H1 (cell line): Measurements from ENCODE around the gene CDC42. TPM values are rescaled to one million over a fixed set of nuclear protein-coding genes. Genes with fewer than 3 reads are reported as not detected.

Experiments
- CTCF ChIA-PET: fragments of 300-600 bp; sonication (Branson Sonifier 250); formaldehyde crosslinking; loops from one replicate; lab custom pipeline; 2021; ENCODE audit not compliant: partially characterized antibody; lab: Charles Lee
- POLR2A ChIA-PET: fragments of 300-600 bp; sonication (Branson Sonifier 250); formaldehyde crosslinking; loops from one replicate; lab custom pipeline; 2021; ENCODE audit warnings: inconsistent platforms; ENCODE audit not compliant: partially characterized antibody; lab: Charles Lee
- DNase-seq, 2 experiments: peaks; one replicate each; pipeline versions ENCODE4 v3.0.0 to v3.0.0-alpha.2; 2010 to 2022; ENCODE audit warnings: low spot score in 2 of 2, low read depth in 1 of 2, mixed read lengths in 1 of 2
- FAIRE-seq: peaks from 2 replicates; lab custom pipeline; 2011; peaks lifted over from hg19 to GRCh38; lab: Jason Lieb, UNC
- H2AFZ ChIP-seq: 2 replicates; pipeline ENCODE4 v1.8.1; 2012; ENCODE audit warnings: low read length, inconsistent platforms
- H2AK5ac ChIP-seq: 2 replicates; pipeline ENCODE4 v1.6.1; 2013; ENCODE audit warnings: low read depth, low read length
- H2BK120ac ChIP-seq: replicated peaks from 2 replicates; pipeline ENCODE3; 2013; ENCODE audit warnings: low read depth, low read length, inconsistent platforms
- H2BK12ac ChIP-seq: 2 replicates; pipeline ENCODE4 v1.6.1; 2013; ENCODE audit warnings: low read depth, low read length
- H2BK15ac ChIP-seq: 2 replicates; pipeline ENCODE4 v1.6.1; 2013; ENCODE audit warnings: low read length
- H2BK20ac ChIP-seq: 2 replicates; pipeline ENCODE4 v1.6.1; 2013; ENCODE audit warnings: low read length
- H2BK5ac ChIP-seq: 2 replicates; pipeline ENCODE4 v1.6.1; 2013; ENCODE audit warnings: low read depth, low read length
- H3K14ac ChIP-seq: 2 replicates; pipeline ENCODE4 v1.6.1; 2013; ENCODE audit warnings: inconsistent platforms; ENCODE audit not compliant: insufficient read length
- H3K18ac ChIP-seq: 2 replicates; pipeline ENCODE4 v1.6.1; 2013; ENCODE audit warnings: low read length; ENCODE audit errors: extremely low read depth
- H3K23ac ChIP-seq: 2 replicates; pipeline ENCODE4 v1.6.1; 2013; ENCODE audit warnings: inconsistent platforms; ENCODE audit not compliant: insufficient read length
- H3K23me2 ChIP-seq: 2 replicates; pipeline ENCODE4 v1.6.1; 2013; ENCODE audit warnings: low read depth, low read length
- H3K27ac ChIP-seq: 2 replicates; pipeline ENCODE4 v1.6.1; 2011; ENCODE audit warnings: low read depth, low read length, inconsistent platforms
- H3K27me3 ChIP-seq, 4 experiments: replicated peaks in 1 of 4; 1 replicate in 1 of 4; 2 replicates in 3 of 4; pipeline versions ENCODE4 v1.6.1 to v1.8.1; 2011 to 2013; ENCODE audit warnings: low read length in 3 of 4, mild to moderate bottlenecking in 3 of 4, inconsistent platforms in 2 of 4, mixed read lengths in 2 of 4, moderate library complexity in 1 of 4; ENCODE audit not compliant: control insufficient read depth in 3 of 4, insufficient read depth in 3 of 4; ENCODE audit errors: extremely low read depth in 1 of 4
- H3K36me3 ChIP-seq, 4 experiments: 2 replicates each; pipeline versions ENCODE4 v1.6.1 to v1.8.1; 2011 to 2013; ENCODE audit warnings: mild to moderate bottlenecking in 4 of 4, low read length in 3 of 4, moderate library complexity in 2 of 4, control low read depth in 1 of 4, inconsistent platforms in 1 of 4; ENCODE audit not compliant: insufficient read depth in 4 of 4, control insufficient read depth in 2 of 4
- H3K4ac ChIP-seq: replicated peaks from 2 replicates; pipeline ENCODE3; 2013; ENCODE audit warnings: low read length, low read depth, mixed read lengths, inconsistent platforms; ENCODE audit not compliant: insufficient read length
- H3K4me1 ChIP-seq, 4 experiments: replicated peaks in 1 of 4; 1 replicate in 1 of 4; 2 replicates in 3 of 4; pipeline versions ENCODE4 v1.6.1 to v1.8.1; 2011 to 2013; ENCODE audit warnings: low read length in 3 of 4, inconsistent platforms in 2 of 4, mixed read lengths in 1 of 4; ENCODE audit not compliant: insufficient read depth in 4 of 4, control insufficient read depth in 3 of 4
- H3K4me2 ChIP-seq, 2 experiments: 2 replicates each; pipeline versions ENCODE4 v1.6.1 to v1.8.1; 2011 to 2013; ENCODE audit warnings: low read depth in 2 of 2, low read length in 2 of 2, control low read depth in 1 of 2, inconsistent platforms in 1 of 2, mild to moderate bottlenecking in 1 of 2; ENCODE audit not compliant: insufficient read depth in 1 of 2
- H3K4me3 ChIP-seq, 4 experiments: fragments of 200-600, 300-600 bp in 1 of 4; sonication (generic), shearing (Covaris generic), sonication (Bioruptor Twin) in 1 of 4; 2 replicates each; pipeline versions ENCODE4 v1.5.1 to v1.8.1; 2011 to 2016; ENCODE audit warnings: low read length in 4 of 4, low read depth in 3 of 4, control low read depth in 2 of 4, inconsistent platforms in 2 of 4, mild to moderate bottlenecking in 2 of 4, mixed read lengths in 1 of 4, moderate library complexity in 1 of 4; ENCODE audit not compliant: insufficient read depth in 2 of 4; ENCODE audit errors: extremely low read depth in 1 of 4
- H3K56ac ChIP-seq: replicated peaks from 2 replicates; pipeline ENCODE3; 2013; ENCODE audit warnings: low read depth, mild to moderate bottlenecking, mixed read lengths, low read length, inconsistent platforms; ENCODE audit not compliant: insufficient read length
- H3K79me1 ChIP-seq: 2 replicates; pipeline ENCODE4 v1.6.1; 2013; ENCODE audit warnings: low read depth, low read length, control low read depth
- H3K79me2 ChIP-seq, 2 experiments: 2 replicates each; pipeline versions ENCODE4 v1.6.1 to v1.8.1; 2012 to 2013; ENCODE audit warnings: low read length in 2 of 2, mild to moderate bottlenecking in 2 of 2, inconsistent platforms in 1 of 2; ENCODE audit not compliant: insufficient read depth in 2 of 2, control insufficient read depth in 1 of 2
- H3K9ac ChIP-seq, 4 experiments: replicated peaks in 1 of 4; 1 replicate in 1 of 4; 2 replicates in 3 of 4; pipeline versions ENCODE4 v1.6.1 to v1.8.1; 2011 to 2013; ENCODE audit warnings: low read depth in 3 of 4, low read length in 3 of 4, control low read depth in 2 of 4, mild to moderate bottlenecking in 2 of 4, moderate library complexity in 2 of 4, inconsistent platforms in 1 of 4; ENCODE audit errors: extremely low read depth in 1 of 4
- H3K9me3 ChIP-seq, 2 experiments: 2 replicates each; pipeline versions ENCODE4 v1.6.1 to v1.8.1; 2012 to 2013; ENCODE audit warnings: mild to moderate bottlenecking in 2 of 2, moderate library complexity in 2 of 2, control low read depth in 1 of 2, inconsistent platforms in 1 of 2, low read depth in 1 of 2, low read length in 1 of 2, mixed read lengths in 1 of 2; ENCODE audit not compliant: insufficient read depth in 2 of 2
- H4K20me1 ChIP-seq, 2 experiments: replicated peaks in 1 of 2; 2 replicates each; pipeline versions ENCODE3 to v1.8.1; 2011 to 2013; ENCODE audit warnings: inconsistent platforms in 2 of 2, low read length in 2 of 2, mild to moderate bottlenecking in 1 of 2; ENCODE audit not compliant: insufficient read depth in 2 of 2, control insufficient read depth in 1 of 2
- H4K5ac ChIP-seq: 2 replicates; pipeline ENCODE4 v1.6.1; 2013; ENCODE audit warnings: low read length, low read depth, mixed read lengths, inconsistent platforms; ENCODE audit not compliant: insufficient read length
- H4K8ac ChIP-seq: 2 replicates; pipeline ENCODE4 v1.8.0; 2013; ENCODE audit warnings: mild to moderate bottlenecking, moderate library complexity, low read length, inconsistent platforms; ENCODE audit not compliant: insufficient read depth; ENCODE audit errors: extremely low read depth
- H4K91ac ChIP-seq: replicated peaks from 2 replicates; pipeline ENCODE3; 2013; ENCODE audit warnings: low read length, mixed read lengths, inconsistent platforms; ENCODE audit not compliant: insufficient read length
- ASH2L ChIP-seq: fragments of 200-600, 300-600 bp; sonication (generic); IDR thresholded peaks from one replicate; pipeline ENCODE4 v1.7.1; 2017; ENCODE audit warnings: low read length
- BACH1 ChIP-seq: IDR thresholded peaks from 2 replicates; pipeline ENCODE4 v1.6.1; 2012; ENCODE audit warnings: low read length, improper control_type of control experiment
- CBX5 ChIP-seq: fragments of 300-800, 300-1000 bp; sonication (generic); IDR thresholded peaks from 2 replicates; pipeline ENCODE4 v1.7.1; 2016; ENCODE audit warnings: antibody characterized with exemption, low read length, low read depth
- CTCF ChIP-seq, 3 experiments: IDR thresholded peaks; 1 replicate in 2 of 3; 2 replicates in 1 of 3; pipeline versions ENCODE4 v1.5.1 to v1.6.1; 2011; ENCODE audit warnings: low read length in 3 of 3, mild to moderate bottlenecking in 3 of 3, inconsistent platforms in 2 of 3, low read depth in 1 of 3, moderate library complexity in 1 of 3; ENCODE audit not compliant: insufficient read depth in 1 of 3; ENCODE audit errors: control extremely low read depth in 1 of 3
- PHF8 ChIP-seq: fragments of 200-600 bp; sonication (generic); conservative IDR thresholded peaks from 2 replicates; pipeline ENCODE4 v1.7.1; 2012; ENCODE audit warnings: low read depth, mild to moderate bottlenecking, inconsistent platforms, low read length, moderate library complexity
- POU5F1 ChIP-seq: IDR thresholded peaks from 2 replicates; pipeline ENCODE4 v1.6.1; 2011; ENCODE audit warnings: low read depth, mild to moderate bottlenecking, low read length, moderate library complexity
- RBBP5 ChIP-seq: IDR thresholded peaks from 2 replicates; pipeline ENCODE4 v1.7.1; 2012; ENCODE audit warnings: low read depth, mild to moderate bottlenecking, inconsistent platforms, low read length, moderate library complexity, borderline replicate concordance
- SAP30 ChIP-seq: fragments of 300-600 bp; sonication (generic); IDR thresholded peaks from 2 replicates; pipeline ENCODE4 v1.7.1; 2012; ENCODE audit warnings: low read length, moderate library complexity, mild to moderate bottlenecking, inconsistent platforms; ENCODE audit not compliant: insufficient read depth, insufficient replicate concordance
- WGBS, 2 experiments: shearing (Covaris generic) in 1 of 2; methylation state at CpG; one replicate each; pipeline versions ENCODE4 v1.1.6 to v1.1.7; 2013 to 2015; ENCODE audit warnings: low lambda C conversion rate in 2 of 2, mixed read lengths in 2 of 2, inconsistent platforms in 1 of 2, low coverage in 1 of 2, missing lambda C conversion rate in 1 of 2; ENCODE audit not compliant: insufficient replicate concordance in 2 of 2, insufficient coverage in 1 of 2, insufficient read length in 1 of 2; ENCODE audit errors: extremely low coverage in 1 of 2, missing lambda C conversion rate in 1 of 2; 5-methylcytosine and 5-hydroxymethylcytosine counted together
- polyA plus RNA-seq, 7 experiments: library from polyadenylated mRNA; depleted of rRNA in 3 of 7; stranded (reverse) in 5 of 7; unstranded in 2 of 7; fragments of >200 nt in 5 of 7; fragments of 200-250 nt in 2 of 7; gene quantifications; 1 replicate in 5 of 7; 2 replicates in 1 of 7; 4 replicates in 1 of 7; pipeline versions ENCODE4 v1.2.1 to v1.2.3, GENCODE V29; 2011 to 2013; ENCODE audit warnings: missing spikeins in 2 of 7, mixed read lengths in 2 of 7
- total RNA-seq: library from RNA; stranded (reverse); fragmentation: NEBNext Ultra II Directional; extraction: Animal tissue kit (Norgen Biotek cat#: 25700); gene quantifications from 2 replicates; pipeline ENCODE4 v1.2.1, GENCODE V29; 2021

CDC42 gene
- total and polyA plus RNA-seq, 2 of the 8 experiments (the other 6 are each of a cell fraction or from before 2014, with no cell fraction given), result 110 to 179 TPM

- no peaks in the 10 kb centered on the region for H3K9me3 ChIP-seq
- ChIA-PET CTCF (interaction anchor here (0.7 to 1.4 kb wide), 2 partner anchors 20 to 23 kb away, joined by 3 read pairs; no protein-coding TSS in a partner anchor), POLR2A (interaction anchor here (1.5 to 2.0 kb wide), 2 partner anchors 17 to 19 kb away, joined by 5 to 8 read pairs; no protein-coding TSS in a partner anchor)
- peak overlapping the region; percentile 7 for H4K91ac ChIP-seq
- no peak overlapping the region for H3K23ac ChIP-seq
- H3K9ac ChIP-seq, result no peak overlapping the region; a peak in 1 of 7 replicates
- H2AK5ac ChIP-seq, result no peak overlapping the region
- H3K18ac ChIP-seq, result no peak overlapping the region; the same call in 1 of the 2 replicates
- H3K4me3 ChIP-seq, result no peak overlapping the region
- H2BK15ac ChIP-seq, result no peak overlapping the region
- no peak for FAIRE-seq
- H3K79me1 ChIP-seq, result no peaks in the 10 kb centered on the region
- no peak overlapping the region; the same call in 1 of the 2 replicates for H2BK5ac ChIP-seq
- DNase-seq, result no peak
- no peak overlapping the region for H3K56ac ChIP-seq
- no peak overlapping the region for H4K5ac ChIP-seq
- H2BK12ac ChIP-seq, result no peak overlapping the region
- no peak overlapping the region for H3K14ac ChIP-seq
- H2BK20ac ChIP-seq, result no peak overlapping the region; the same call in 1 of the 2 replicates
- no peak overlapping the region for H3K27ac ChIP-seq
- H2BK120ac ChIP-seq, result no peak overlapping the region
- WGBS, 2 experiments, result 85% methylated on average over 3 of the region's 3 CpGs; no CpG with 5 or more reads in 1 of the 2 experiments
- no peaks in the 10 kb centered on the region for H3K27me3 ChIP-seq
- H3K23me2 ChIP-seq, result no peaks in the 10 kb centered on the region
- H4K20me1 ChIP-seq, result no peaks in the 10 kb centered on the region
- H3K36me3 ChIP-seq, result no peaks in the 10 kb centered on the region
- H3K79me2 ChIP-seq, result no peaks in the 10 kb centered on the region
- no peak overlapping the region for H4K8ac ChIP-seq
- H3K4ac ChIP-seq, result no peak overlapping the region
- peak overlapping the region; percentile 86 for H2AFZ ChIP-seq
- H3K4me1 ChIP-seq, result peaks cover 0 to 11% (median 5%) of the 10 kb centered on the region in 4 experiments; a peak in 6 of 7 replicates
- H3K4me2 ChIP-seq, result no peak overlapping the region
- no peak for TF ChIP-seq SAP30
- TF ChIP-seq CBX5, result no peak
- TF ChIP-seq BACH1, result no peak
- no peak for TF ChIP-seq RBBP5
- no peak for TF ChIP-seq PHF8
- no peak for TF ChIP-seq POU5F1
- no peak for TF ChIP-seq ASH2L
- TF ChIP-seq CTCF (IDR thresholded peaks at IDR 0.05; ENCODE audit: control extremely low read depth in 1 of 3, insufficient read depth in 1 of 3, low read depth in 1 of 3, low read length in 3 of 3), result no peak
- TF ChIP-seq, all 59 proteins: peak for 0
Measured at GRCh38 chr1:22043198-22043769, 9.2 kb upstream of the CDC42 start.
